NCI-H2081 treated with DMSO at 0.1 percent for 48 hours (cell line): ENCODE measurements around the gene DNAH10.

Experiments used
- DNase-seq: peaks from one replicate; lab custom pipeline; 2025; lab: John Stamatoyannopoulos, UW

DNAH10 gene

GRCh38 chr12:123971770-123972456, 209.8 kb downstream of the DNAH10 start:
- DNase-seq = no peak

GRCh38 chr12:123972457-123973401, 210.6 kb downstream of the DNAH10 start, which contains the start of the genes CCDC92 and ZNF664:
Gene CCDC92, minus strand, starts transcription at chr12:123972831. Its CDS starts 28,526 bp downstream, at chr12:123944305.
Gene ZNF664, plus strand, starts transcription at chr12:123973215. Its CDS starts 38,930 bp downstream, at chr12:124012145.
- peak; percentile 55 for DNase-seq

- no peak for DNase-seq
These were observed 211.6 kb downstream of the DNAH10 start for GRCh38 chr12:123973552-123974341.

- DNase-seq = no peak
These were observed 214.2 kb downstream of the DNAH10 start for GRCh38 chr12:123976227-123976826.

GRCh38 chr12:123979566-123979965, 217.5 kb downstream of the DNAH10 start:
- DNase-seq = no peak

- no peak for DNase-seq
These were observed 220.2 kb downstream of the DNAH10 start for GRCh38 chr12:123982269-123982668.

GRCh38 chr12:123983822-123984485, 221.9 kb downstream of the DNAH10 start:
- no peak for DNase-seq

GRCh38 chr12:123984903-123985302, 222.8 kb downstream of the DNAH10 start:
- DNase-seq = no peak
